Neural cell (in vitro differentiated cells): ENCODE results near the gene WDR91.

Source experiments
- EP300 ChIP-seq: fragments of 450-650 bp; conservative IDR thresholded peaks from 2 replicates; pipeline ENCODE4 v1.6.1; 2014; ENCODE audit warnings: antibody characterized with exemption, mild to moderate bottlenecking, moderate library complexity; ENCODE audit not compliant: poor library complexity, severe bottlenecking
- TF ChIP-seq, protein P1 (sequence below): fragments of 450-650 bp; IDR thresholded peaks from 2 replicates; pipeline ENCODE4 v1.5.1; 2014; ENCODE audit warnings: antibody characterized with exemption, mild to moderate bottlenecking, moderate library complexity; ENCODE audit not compliant: poor library complexity, severe bottlenecking

DNA sequence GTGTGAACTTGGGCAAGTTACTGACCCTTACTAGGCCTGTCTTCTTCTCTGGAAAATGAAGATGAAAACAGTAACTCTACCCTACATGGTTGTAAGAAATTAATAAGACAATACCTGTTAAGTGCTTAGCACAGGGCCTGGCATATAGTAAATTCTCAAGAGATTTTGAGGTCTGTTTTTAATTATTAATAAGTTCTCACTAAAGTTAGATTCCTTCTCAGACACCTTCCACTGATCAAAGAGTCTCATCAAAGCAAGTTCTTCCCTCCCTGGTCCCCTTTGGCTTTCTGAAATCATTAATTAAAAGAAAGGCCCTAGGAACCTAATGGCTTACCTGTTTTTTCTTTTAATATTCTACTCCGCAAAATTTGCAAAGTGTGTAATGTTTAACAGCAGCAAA lies 58.9 kb downstream of the WDR91 start:
- TF ChIP-seq, protein P1, sequence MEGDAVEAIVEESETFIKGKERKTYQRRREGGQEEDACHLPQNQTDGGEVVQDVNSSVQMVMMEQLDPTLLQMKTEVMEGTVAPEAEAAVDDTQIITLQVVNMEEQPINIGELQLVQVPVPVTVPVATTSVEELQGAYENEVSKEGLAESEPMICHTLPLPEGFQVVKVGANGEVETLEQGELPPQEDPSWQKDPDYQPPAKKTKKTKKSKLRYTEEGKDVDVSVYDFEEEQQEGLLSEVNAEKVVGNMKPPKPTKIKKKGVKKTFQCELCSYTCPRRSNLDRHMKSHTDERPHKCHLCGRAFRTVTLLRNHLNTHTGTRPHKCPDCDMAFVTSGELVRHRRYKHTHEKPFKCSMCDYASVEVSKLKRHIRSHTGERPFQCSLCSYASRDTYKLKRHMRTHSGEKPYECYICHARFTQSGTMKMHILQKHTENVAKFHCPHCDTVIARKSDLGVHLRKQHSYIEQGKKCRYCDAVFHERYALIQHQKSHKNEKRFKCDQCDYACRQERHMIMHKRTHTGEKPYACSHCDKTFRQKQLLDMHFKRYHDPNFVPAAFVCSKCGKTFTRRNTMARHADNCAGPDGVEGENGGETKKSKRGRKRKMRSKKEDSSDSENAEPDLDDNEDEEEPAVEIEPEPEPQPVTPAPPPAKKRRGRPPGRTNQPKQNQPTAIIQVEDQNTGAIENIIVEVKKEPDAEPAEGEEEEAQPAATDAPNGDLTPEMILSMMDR, result no peak
- TF ChIP-seq EP300, result no peak
